ENCODE data around the gene PACS1.
A peak's percentile ranks its signal among the peaks of the same experiment; 100 is the strongest.
"Not testable (repeated sequence)": the region's sequence is repeated elsewhere in the genome, so short reads cannot be mapped to it uniquely, and the experiment has no call there.

The PACS1 gene

GRCh38 chr11:66248903-66249302 lies 178.8 kb downstream of the PACS1 start:
- Histone ChIP-seq H3K4me2 (ENCODE audit: low read length) (no peak overlapping the region), H3K9me2 (replicated peaks; ENCODE audit: control insufficient read depth, low read length) (no peaks in the 10 kb centered on the region), H3K27me3 (ENCODE audit: control insufficient read depth, low read length) (no peaks in the 10 kb centered on the region), H3F3A (ENCODE audit: control insufficient read depth, insufficient read depth) (no peaks in the 10 kb centered on the region; the same call in 1 of the 2 replicates), H3K27ac (ENCODE audit: low read depth, low read length) (no peak overlapping the region), H3K79me2 (ENCODE audit: control insufficient read depth, low read length) (no peaks in the 10 kb centered on the region), H3K9me3 (ENCODE audit: control insufficient read depth, insufficient read depth, low read length) (no peaks in the 10 kb centered on the region), H3K4me1 (ENCODE audit: control insufficient read depth, low read length) (no peaks in the 10 kb centered on the region), H4K20me1 (ENCODE audit: control insufficient read depth, insufficient read depth, low read depth, low read length) (no peaks in the 10 kb centered on the region), H3K36me3 (ENCODE audit: control insufficient read depth, low read length) (no peaks in the 10 kb centered on the region; the same call in 1 of the 2 replicates), H3K4me3 (ENCODE audit: low read length) (no peak overlapping the region)
- TF ChIP-seq EZH2phosphoT487 (IDR thresholded peaks at IDR 0.05; ENCODE audit: borderline replicate concordance, low read length) (no peak), CTCF (IDR thresholded peaks at IDR 0.05; ENCODE audit: low read depth, low read length, poor library complexity, severe bottlenecking) (no peak)

- H3K36me3 ChIP-seq (ENCODE audit: control insufficient read depth, low read length) = no peaks in the 10 kb centered on the region
- H3K27me3 ChIP-seq (ENCODE audit: control insufficient read depth, low read length) = no peaks in the 10 kb centered on the region
- no peaks in the 10 kb centered on the region for H3K9me2 ChIP-seq (replicated peaks; ENCODE audit: control insufficient read depth, low read length)
- TF ChIP-seq CTCF (IDR thresholded peaks at IDR 0.05; ENCODE audit: low read depth, low read length, poor library complexity, severe bottlenecking) (no peak), EZH2phosphoT487 (IDR thresholded peaks at IDR 0.05; ENCODE audit: borderline replicate concordance, low read length) (no peak)
- no peak overlapping the region for H3K4me3 ChIP-seq (ENCODE audit: low read length)
- no peak overlapping the region for H3K4me2 ChIP-seq (ENCODE audit: low read length)
- no peak overlapping the region for H3K27ac ChIP-seq (ENCODE audit: low read depth, low read length)
- H3F3A ChIP-seq (ENCODE audit: control insufficient read depth, insufficient read depth) = peaks cover 4% of the 10 kb centered on the region; the same call in 1 of the 2 replicates
- peaks cover 10% of the 10 kb centered on the region for H3K4me1 ChIP-seq (ENCODE audit: control insufficient read depth, low read length)
- H4K20me1 ChIP-seq (ENCODE audit: control insufficient read depth, insufficient read depth, low read depth, low read length) = no peaks in the 10 kb centered on the region
- H3K9me3 ChIP-seq (ENCODE audit: control insufficient read depth, insufficient read depth, low read length) = no peaks in the 10 kb centered on the region
- no peaks in the 10 kb centered on the region for H3K79me2 ChIP-seq (ENCODE audit: control insufficient read depth, low read length)
Measured at GRCh38 chr11:66251809-66252208, 181.7 kb downstream of the PACS1 start.

- H3K27ac ChIP-seq (ENCODE audit: low read depth, low read length); H3K4me2 ChIP-seq (ENCODE audit: low read length); H4K20me1 ChIP-seq (ENCODE audit: control insufficient read depth, insufficient read depth, low read depth, low read length); H3K9me3 ChIP-seq (ENCODE audit: control insufficient read depth, insufficient read depth, low read length); H3K27me3 ChIP-seq (ENCODE audit: control insufficient read depth, low read length); H3F3A ChIP-seq (ENCODE audit: control insufficient read depth, insufficient read depth); H3K9me2 ChIP-seq (replicated peaks; ENCODE audit: control insufficient read depth, low read length); H3K36me3 ChIP-seq (ENCODE audit: control insufficient read depth, low read length); H3K79me2 ChIP-seq (ENCODE audit: control insufficient read depth, low read length); H3K4me3 ChIP-seq (ENCODE audit: low read length): not testable (repeated sequence)
- peaks cover 12% of the 10 kb centered on the region for H3K4me1 ChIP-seq (ENCODE audit: control insufficient read depth, low read length)
Measured at GRCh38 chr11:66253081-66253480, 183.0 kb downstream of the PACS1 start.

DNA sequence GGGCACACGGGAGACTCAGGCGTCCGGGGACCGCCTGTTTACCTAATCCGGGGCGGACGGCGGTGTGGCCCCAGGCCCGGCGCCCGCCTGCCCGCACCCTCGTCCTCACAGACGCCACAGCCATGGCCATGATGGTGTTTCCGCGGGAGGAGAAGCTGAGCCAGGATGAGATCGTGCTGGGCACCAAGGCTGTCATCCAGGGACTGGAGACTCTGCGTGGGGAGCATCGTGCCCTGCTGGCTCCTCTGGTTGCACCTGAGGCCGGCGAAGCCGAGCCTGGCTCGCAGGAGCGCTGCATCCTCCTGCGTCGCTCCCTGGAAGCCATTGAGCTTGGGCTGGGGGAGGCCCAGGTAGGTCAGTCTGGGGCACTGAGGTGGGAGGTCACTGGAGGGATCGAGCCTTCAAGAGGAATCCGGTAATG lies 188.4 kb downstream of the PACS1 start:
- Histone ChIP-seq H3K79me2 (ENCODE audit: control insufficient read depth, low read length) (peaks cover 26% of the 10 kb centered on the region), H3K4me3 (ENCODE audit: low read length) (peak overlapping the region; percentile 97), H3K9me3 (ENCODE audit: control insufficient read depth, insufficient read depth, low read length) (no peaks in the 10 kb centered on the region), H3K36me3 (ENCODE audit: control insufficient read depth, low read length) (peaks cover 41% of the 10 kb centered on the region), H3K27ac (ENCODE audit: low read depth, low read length) (no peak overlapping the region), H3F3A (ENCODE audit: control insufficient read depth, insufficient read depth) (peaks cover 7% of the 10 kb centered on the region; the same call in 1 of the 2 replicates), H3K4me1 (ENCODE audit: control insufficient read depth, low read length) (peaks cover 24% of the 10 kb centered on the region), H3K27me3 (ENCODE audit: control insufficient read depth, low read length) (no peaks in the 10 kb centered on the region), H4K20me1 (ENCODE audit: control insufficient read depth, insufficient read depth, low read depth, low read length) (no peaks in the 10 kb centered on the region), H3K9me2 (replicated peaks; ENCODE audit: control insufficient read depth, low read length) (no peaks in the 10 kb centered on the region), H3K4me2 (ENCODE audit: low read length) (peak overlapping the region; percentile 75)
- TF ChIP-seq EZH2phosphoT487 (IDR thresholded peaks at IDR 0.05; ENCODE audit: borderline replicate concordance, low read length) (no peak), CTCF (IDR thresholded peaks at IDR 0.05; ENCODE audit: low read depth, low read length, poor library complexity, severe bottlenecking) (peak; percentile 22)
